Endothelial cell of umbilical vein (primary cell): ENCODE data around the gene TRNP1. TPM values are rescaled to one million over a fixed set of nuclear protein-coding genes. Genes with fewer than 3 reads are reported as not detected.
"Not testable (repeated sequence)": the region's sequence is repeated elsewhere in the genome, so short reads cannot be mapped to it uniquely, and the experiment has no call there.

Experiments
- BruUV-seq: library from RNA; stranded (reverse); fragments of 400-500 nt; replicated peaks from 2 replicates; lab custom pipeline; 2021; lab: Mats Ljungman, UMichigan
- CTCF ChIA-PET: fragments of 300-600, 350-600 bp; sonication (Branson Sonifier 250); formaldehyde crosslinking; loops from one replicate; lab custom pipeline; 2021; ENCODE audit warnings: antibody characterized with exemption, inconsistent platforms; lab: Charles Lee
- POLR2A ChIA-PET: fragments of 300-600, 350-600 bp; sonication (Branson Sonifier 250); formaldehyde crosslinking; loops from one replicate; lab custom pipeline; 2021; ENCODE audit warnings: antibody characterized with exemption, inconsistent platforms; lab: Charles Lee
- DNase-seq: peaks from one replicate; pipeline ENCODE4 v3.0.0-alpha.2; 2011; ENCODE audit warnings: low read depth, low spot score
- FAIRE-seq: peaks from 2 replicates; lab custom pipeline; 2011; peaks lifted over from hg19 to GRCh38; lab: Jason Lieb, UNC
- H2AFZ ChIP-seq: 2 replicates; pipeline ENCODE4 v1.6.0; 2012; ENCODE audit warnings: low read depth, low read length, control low read depth, inconsistent platforms
- H3K27ac ChIP-seq: 2 replicates; pipeline ENCODE4 v1.5.1; 2011; ENCODE audit warnings: low read depth, mild to moderate bottlenecking, control low read depth, low read length, moderate library complexity; ENCODE audit not compliant: insufficient read depth
- H3K27me3 ChIP-seq, 2 experiments: 2 replicates each; pipeline versions ENCODE4 v1.6.0 to v1.6.1; 2011; ENCODE audit warnings: low read length in 2 of 2, mixed read lengths in 1 of 2; ENCODE audit not compliant: control insufficient read depth in 2 of 2, insufficient read depth in 2 of 2
- H3K36me3 ChIP-seq, 2 experiments: 2 replicates in 1 of 2; 3 replicates in 1 of 2; pipeline ENCODE4 v1.5.1; 2011; ENCODE audit warnings: low read length in 2 of 2, mild to moderate bottlenecking in 1 of 2, moderate library complexity in 1 of 2; ENCODE audit not compliant: control insufficient read depth in 2 of 2, insufficient read depth in 2 of 2; ENCODE audit errors: extremely low read depth in 1 of 2
- H3K4me1 ChIP-seq: 3 replicates; pipeline ENCODE4 v1.5.1; 2011; ENCODE audit warnings: mild to moderate bottlenecking, low read length; ENCODE audit not compliant: control insufficient read depth, insufficient read depth; ENCODE audit errors: extremely low read depth
- H3K4me2 ChIP-seq: 2 replicates; pipeline ENCODE4 v1.6.1; 2011; ENCODE audit warnings: low read length, control low read depth, mixed read lengths; ENCODE audit not compliant: insufficient read depth
- H3K4me3 ChIP-seq, 3 experiments: fragments of 200-600 bp in 1 of 3; sonication (generic), shearing (Covaris generic) in 1 of 3; replicated peaks in 1 of 3; 2 replicates each; pipeline ENCODE4 v1.5.1; 2011 to 2016; ENCODE audit warnings: control low read depth in 3 of 3, low read length in 3 of 3, mild to moderate bottlenecking in 2 of 3, inconsistent platforms in 1 of 3, low read depth in 1 of 3, moderate library complexity in 1 of 3; ENCODE audit not compliant: insufficient read depth in 1 of 3
- H3K79me2 ChIP-seq: 2 replicates; pipeline ENCODE4 v1.6.0; 2012; ENCODE audit warnings: low read length, inconsistent platforms; ENCODE audit not compliant: control insufficient read depth, insufficient read depth
- H3K9ac ChIP-seq: replicated peaks from 2 replicates; pipeline ENCODE3; 2011; ENCODE audit warnings: low read length, control low read depth; ENCODE audit not compliant: insufficient read depth; ENCODE audit errors: extremely low read depth
- H3K9me1 ChIP-seq: replicated peaks from 3 replicates; pipeline ENCODE4 v1.6.0; 2011; ENCODE audit warnings: mild to moderate bottlenecking, low read length; ENCODE audit not compliant: control insufficient read depth, insufficient read depth; ENCODE audit errors: extremely low read depth
- H3K9me3 ChIP-seq: replicated peaks from 2 replicates; pipeline ENCODE4 v1.5.1; 2012; ENCODE audit warnings: low read length, inconsistent platforms; ENCODE audit not compliant: control insufficient read depth, insufficient read depth
- H4K20me1 ChIP-seq: replicated peaks from 2 replicates; pipeline ENCODE3; 2011; ENCODE audit warnings: mild to moderate bottlenecking, low read length; ENCODE audit not compliant: control insufficient read depth, insufficient read depth; ENCODE audit errors: extremely low read depth
- EZH2 ChIP-seq: IDR thresholded peaks from 2 replicates; pipeline ENCODE4 v1.6.1; 2012; ENCODE audit warnings: borderline replicate concordance, low read depth, mild to moderate bottlenecking, moderate library complexity, low read length, inconsistent platforms; ENCODE audit not compliant: severe bottlenecking
- FOS ChIP-seq: IDR thresholded peaks from 2 replicates; pipeline ENCODE4 v1.6.1; 2011; ENCODE audit warnings: mild to moderate bottlenecking, low read length, moderate library complexity, borderline replicate concordance; ENCODE audit not compliant: insufficient read depth
- GATA2 ChIP-seq: IDR thresholded peaks from 2 replicates; pipeline ENCODE4 v1.7.0; 2011; ENCODE audit warnings: low read depth, mild to moderate bottlenecking, moderate library complexity, mixed read lengths, low read length; ENCODE audit not compliant: insufficient read length, insufficient read depth
- JUN ChIP-seq: IDR thresholded peaks from 2 replicates; pipeline ENCODE4 v1.6.1; 2011; ENCODE audit warnings: borderline replicate concordance, low read depth; ENCODE audit not compliant: insufficient read length, insufficient read depth
- MYC ChIP-seq: IDR thresholded peaks from one replicate; pipeline ENCODE4 v1.6.1; 2011; ENCODE audit warnings: mild to moderate bottlenecking, low read depth, low read length
- POLR2A ChIP-seq: IDR thresholded peaks from 2 replicates; pipeline ENCODE4 v1.6.1; 2012; ENCODE audit warnings: low read depth, mild to moderate bottlenecking, control low read depth, low read length
- POLR2AphosphoS5 ChIP-seq: IDR thresholded peaks from 2 replicates; pipeline ENCODE4 v1.6.1; 2012; ENCODE audit warnings: low read depth, mild to moderate bottlenecking, control low read depth, low read length, moderate library complexity; ENCODE audit not compliant: insufficient read depth
- dilution Hi-C: fragments of 300-500 bp; cut with MboI; formaldehyde crosslinking; loops from one replicate; pipeline ENCODE4 v1.15.0; 2019; ENCODE audit warnings: low sequenced_read_pairs; ENCODE audit not compliant: extremely low pct_ligation_motif_present
- intact Hi-C: fragments of 100-400 bp; cut with micrococcal nuclease; formaldehyde crosslinking; loops from one replicate; pipeline ENCODE4 v1.10.0; 2022
- polyA plus RNA-seq, 4 experiments: library from polyadenylated mRNA; depleted of rRNA in 3 of 4; stranded (reverse) in 3 of 4; unstranded in 1 of 4; fragments of >200 nt; gene quantifications; 2 replicates each; pipeline versions ENCODE4 v1.2.1 to v1.2.3, GENCODE V29; 2011 to 2012; ENCODE audit warnings: missing spikeins in 1 of 4
- total RNA-seq: library from RNA; stranded (reverse); gene quantifications from 2 replicates; pipeline ENCODE4 v1.2.3, GENCODE V29; 2021
- TF ChIP-seq, protein P1 (sequence below): IDR thresholded peaks from 2 replicates; pipeline ENCODE4 v1.6.1; 2011; ENCODE audit not compliant: insufficient read depth, insufficient read length
- TF ChIP-seq, protein P2 (sequence below), 2 donors: IDR thresholded peaks; 1 replicate in 1 of 2; 2 replicates in 1 of 2; pipeline ENCODE4 v1.5.1; 2011; ENCODE audit warnings: low read length in 2 of 2, mild to moderate bottlenecking in 2 of 2, moderate library complexity in 2 of 2, control low read depth in 1 of 2, inconsistent platforms in 1 of 2, low read depth in 1 of 2; ENCODE audit not compliant: insufficient read depth in 1 of 2; ENCODE audit errors: extremely low read depth in 1 of 2

Gene TRNP1
- total and polyA plus RNA-seq, 2 donors (not counting 3 experiments of a cell fraction or from before 2014, with no cell fraction given): 5.9 to 20.5 TPM

DNA sequence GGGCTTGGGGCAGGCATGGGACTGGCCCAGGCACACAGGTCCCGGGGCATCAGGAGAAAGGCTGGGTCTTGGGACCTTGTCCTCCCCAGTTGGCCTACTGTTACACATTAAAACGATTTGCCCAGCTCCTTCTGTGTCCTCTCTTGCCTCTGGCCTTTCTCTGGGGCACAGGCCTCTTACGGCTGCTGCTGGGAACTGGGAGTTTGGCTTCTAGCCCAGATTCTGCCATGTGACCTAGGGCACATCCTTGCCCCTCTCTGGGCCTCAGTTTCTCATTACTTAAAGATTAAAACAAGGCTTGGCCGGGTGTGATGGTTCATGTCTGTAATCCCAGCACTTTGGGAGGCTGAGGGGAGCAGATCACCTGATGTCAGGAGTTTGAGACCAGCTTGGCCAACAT is 47.2 kb upstream of the TRNP1 start:
- H3K9me1 ChIP-seq: no peaks in the 10 kb centered on the region
- POLR2A ChIA-PET: no interaction called here
- H3K4me3 ChIP-seq: no peak overlapping the region
- TF ChIP-seq, protein P1, sequence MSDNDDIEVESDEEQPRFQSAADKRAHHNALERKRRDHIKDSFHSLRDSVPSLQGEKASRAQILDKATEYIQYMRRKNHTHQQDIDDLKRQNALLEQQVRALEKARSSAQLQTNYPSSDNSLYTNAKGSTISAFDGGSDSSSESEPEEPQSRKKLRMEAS: no peak
- TF ChIP-seq POLR2A (no peak), EZH2 (no peak), JUN (no peak), FOS (no peak), POLR2AphosphoS5 (no peak), GATA2 (no peak), MYC (no peak)
- TF ChIP-seq, protein P2, sequence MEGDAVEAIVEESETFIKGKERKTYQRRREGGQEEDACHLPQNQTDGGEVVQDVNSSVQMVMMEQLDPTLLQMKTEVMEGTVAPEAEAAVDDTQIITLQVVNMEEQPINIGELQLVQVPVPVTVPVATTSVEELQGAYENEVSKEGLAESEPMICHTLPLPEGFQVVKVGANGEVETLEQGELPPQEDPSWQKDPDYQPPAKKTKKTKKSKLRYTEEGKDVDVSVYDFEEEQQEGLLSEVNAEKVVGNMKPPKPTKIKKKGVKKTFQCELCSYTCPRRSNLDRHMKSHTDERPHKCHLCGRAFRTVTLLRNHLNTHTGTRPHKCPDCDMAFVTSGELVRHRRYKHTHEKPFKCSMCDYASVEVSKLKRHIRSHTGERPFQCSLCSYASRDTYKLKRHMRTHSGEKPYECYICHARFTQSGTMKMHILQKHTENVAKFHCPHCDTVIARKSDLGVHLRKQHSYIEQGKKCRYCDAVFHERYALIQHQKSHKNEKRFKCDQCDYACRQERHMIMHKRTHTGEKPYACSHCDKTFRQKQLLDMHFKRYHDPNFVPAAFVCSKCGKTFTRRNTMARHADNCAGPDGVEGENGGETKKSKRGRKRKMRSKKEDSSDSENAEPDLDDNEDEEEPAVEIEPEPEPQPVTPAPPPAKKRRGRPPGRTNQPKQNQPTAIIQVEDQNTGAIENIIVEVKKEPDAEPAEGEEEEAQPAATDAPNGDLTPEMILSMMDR (IDR thresholded peaks at IDR 0.05; ENCODE audit: extremely low read depth in 1 of 2, insufficient read depth in 1 of 2, low read depth in 1 of 2, low read length in 2 of 2): no peak
- no peak overlapping the region for H3K9ac ChIP-seq
- dilution Hi-C loops (no loop called here), intact Hi-C loops (no loop called here)
- BruUV-seq: no TSS peak
- no peak overlapping the region for H3K4me2 ChIP-seq
- no peaks in the 10 kb centered on the region for H3K79me2 ChIP-seq
- no peak overlapping the region for H2AFZ ChIP-seq
- DNase-seq: no peak
- peaks cover 14 to 39% of the 10 kb centered on the region in 2 experiments for H3K36me3 ChIP-seq
- CTCF ChIA-PET: no interaction called here
- no peak overlapping the region for H3K27ac ChIP-seq
- no peak for FAIRE-seq
- no peaks in the 10 kb centered on the region for H3K27me3 ChIP-seq
- H4K20me1 ChIP-seq: no peaks in the 10 kb centered on the region
- H3K4me1 ChIP-seq: peaks cover 8% of the 10 kb centered on the region
- H3K9me3 ChIP-seq: no peaks in the 10 kb centered on the region

DNA sequence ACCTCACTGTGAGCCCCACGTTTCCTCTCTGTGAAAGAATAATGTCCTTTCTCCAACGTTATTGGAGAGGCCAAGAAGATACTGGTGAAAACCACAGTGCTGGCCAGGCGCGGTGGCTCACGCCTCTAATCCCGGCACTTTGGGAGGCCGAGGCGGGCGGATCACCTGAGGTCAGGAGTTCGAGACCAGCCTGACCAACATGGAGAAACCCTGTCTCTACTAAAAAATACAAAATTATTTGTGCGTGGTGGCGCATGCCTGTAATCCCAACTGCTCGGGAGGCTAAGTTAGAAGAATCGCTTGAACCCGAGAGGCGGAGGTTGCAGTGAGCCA is 44.8 kb upstream of the TRNP1 start:
- H3K4me2 ChIP-seq, H3K9me3 ChIP-seq, H2AFZ ChIP-seq, H3K9me1 ChIP-seq, dilution Hi-C loops, H3K27me3 ChIP-seq, BruUV-seq, FAIRE-seq, H3K4me3 ChIP-seq, POLR2A ChIA-PET, intact Hi-C loops, DNase-seq, H3K4me1 ChIP-seq, H3K79me2 ChIP-seq, H3K27ac ChIP-seq, H3K9ac ChIP-seq, H4K20me1 ChIP-seq: not testable (repeated sequence)
- CTCF ChIA-PET: interaction anchor here (1.1 kb wide), 1 partner anchor 148 kb away, joined by 4 read pairs; no protein-coding TSS in a partner anchor
- peaks cover 9 to 23% of the 10 kb centered on the region in 2 experiments for H3K36me3 ChIP-seq
